ENCODE data around the gene RBMS3. TPM values are rescaled to one million over a fixed set of nuclear protein-coding genes. Genes with fewer than 3 reads are reported as not detected.

The RBMS3 gene
- total and polyA plus RNA-seq, 5 donors from 2014 or later, result 5.2 to 18.8 (median 8.5) TPM

DNA sequence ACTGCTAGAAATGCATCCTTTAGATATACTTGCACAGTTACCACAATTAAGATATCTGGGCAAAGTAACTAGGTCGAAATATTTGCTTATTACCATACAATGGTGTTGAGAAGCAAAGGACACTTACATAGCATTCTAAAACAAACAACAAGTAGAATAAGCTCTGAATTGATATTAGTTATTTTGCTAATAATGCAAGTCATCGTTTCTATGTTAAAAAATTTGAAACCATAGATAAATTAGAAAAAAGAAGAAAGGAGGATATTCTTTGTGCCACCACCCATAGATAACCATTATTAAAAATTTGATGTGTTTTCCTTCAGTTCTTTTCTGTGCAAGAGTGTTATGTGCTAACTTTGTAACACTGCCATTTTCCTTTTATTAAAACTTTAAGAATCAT is 435.3 kb downstream of the RBMS3 start:
- H3K4me1 ChIP-seq (ENCODE audit: control insufficient read depth, insufficient read depth, low read length, poor library complexity, severe bottlenecking), result no peaks in the 10 kb centered on the region
- H3K27me3 ChIP-seq (ENCODE audit: control insufficient read depth, insufficient read depth, low read length), result no peaks in the 10 kb centered on the region
- no peak overlapping the region for H3K27ac ChIP-seq (ENCODE audit: insufficient read depth, low read length, poor library complexity, severe bottlenecking)
- H3K36me3 ChIP-seq (ENCODE audit: control insufficient read depth, insufficient read depth, low read length), result no peaks in the 10 kb centered on the region
- peaks cover 0 to 2% (median 0%) of the 10 kb centered on the region in 7 donors for H3K9me3 Mint-ChIP-seq
- ATAC-seq (ENCODE audit: low read depth in 2 of 2) (no peak), DNase-seq (no peak)
- no peaks in the 10 kb centered on the region for H3K9me3 ChIP-seq (ENCODE audit: control insufficient read depth in 2 of 2, low read length in 2 of 2)
- H3K4me3 Mint-ChIP-seq, result no peak overlapping the region
- H3K27me3 Mint-ChIP-seq, result no peaks in the 10 kb centered on the region
- no peak overlapping the region for H3K4me3 ChIP-seq (ENCODE audit: low read depth, low read length)
- peaks cover 5% of the 10 kb centered on the region for H3K36me3 Mint-ChIP-seq
- H3K27ac Mint-ChIP-seq, result no peak overlapping the region
- H3K4me1 Mint-ChIP-seq, result no peaks in the 10 kb centered on the region

DNA sequence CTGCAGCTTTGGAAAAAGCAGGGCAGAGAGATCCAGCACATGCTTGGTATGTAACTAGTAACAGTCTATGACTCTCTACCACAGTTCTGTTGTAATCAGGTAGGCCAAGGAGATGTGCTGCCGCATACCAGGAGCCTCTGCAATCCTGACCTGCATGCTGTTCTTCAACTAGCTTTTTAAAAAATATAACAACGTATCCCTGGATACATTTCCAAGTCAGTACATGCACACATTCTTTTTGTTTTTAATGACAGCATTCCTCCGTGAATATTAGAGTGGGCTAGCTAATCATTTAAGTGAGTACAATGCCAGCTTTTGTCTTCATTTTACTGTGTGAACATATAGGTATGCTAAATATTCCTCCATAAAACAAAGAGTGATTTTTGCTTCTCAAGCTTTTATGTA is 437.8 kb downstream of the RBMS3 start:
- Mint-ChIP-seq H3K4me3 (no peak overlapping the region), H3K4me1 (no peaks in the 10 kb centered on the region), H3K27me3 (no peaks in the 10 kb centered on the region), H3K36me3 (peaks cover 5% of the 10 kb centered on the region), H3K9me3 (peaks cover 0 to 2% (median 0%) of the 10 kb centered on the region in 7 donors), H3K27ac (no peak overlapping the region)
- Histone ChIP-seq H3K4me3 (ENCODE audit: low read depth, low read length) (no peak overlapping the region), H3K36me3 (ENCODE audit: control insufficient read depth, insufficient read depth, low read length) (no peaks in the 10 kb centered on the region), H3K4me1 (ENCODE audit: control insufficient read depth, insufficient read depth, low read length, poor library complexity, severe bottlenecking) (no peaks in the 10 kb centered on the region), H3K27me3 (ENCODE audit: control insufficient read depth, insufficient read depth, low read length) (no peaks in the 10 kb centered on the region), H3K27ac (ENCODE audit: insufficient read depth, low read length, poor library complexity, severe bottlenecking) (no peak overlapping the region), H3K9me3 (ENCODE audit: control insufficient read depth in 2 of 2, low read length in 2 of 2) (no peaks in the 10 kb centered on the region)
- DNase-seq (no peak), ATAC-seq (ENCODE audit: low read depth in 2 of 2) (no peak)

DNA sequence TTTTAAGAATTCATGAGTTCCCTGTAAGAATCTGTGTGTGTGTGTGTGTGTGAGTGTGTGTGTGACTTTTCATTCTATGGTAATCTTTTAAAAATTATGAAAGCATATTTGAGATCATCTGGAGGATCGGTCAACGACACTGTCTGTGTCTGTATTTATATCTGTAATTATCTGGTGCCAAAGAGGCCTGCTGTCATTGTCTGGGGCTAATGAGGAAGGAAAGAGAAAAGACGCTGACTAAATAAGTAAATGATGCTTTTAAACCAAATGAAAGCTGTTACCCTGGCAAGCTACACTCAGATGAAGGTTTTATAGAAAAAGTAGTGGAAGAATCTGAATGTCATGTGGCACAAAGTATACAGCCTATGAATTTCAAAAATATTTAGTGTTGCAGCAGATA is 439.8 kb downstream of the RBMS3 start:
- Mint-ChIP-seq H3K4me1 (no peaks in the 10 kb centered on the region), H3K9me3 (peaks cover 0 to 5% (median 1%) of the 10 kb centered on the region in 7 donors), H3K27me3 (no peaks in the 10 kb centered on the region), H3K4me3 (no peak overlapping the region), H3K36me3 (peaks cover 5% of the 10 kb centered on the region), H3K27ac (no peak overlapping the region)
- Histone ChIP-seq H3K27me3 (ENCODE audit: control insufficient read depth, insufficient read depth, low read length) (no peaks in the 10 kb centered on the region), H3K27ac (ENCODE audit: insufficient read depth, low read length, poor library complexity, severe bottlenecking) (no peak overlapping the region), H3K4me1 (ENCODE audit: control insufficient read depth, insufficient read depth, low read length, poor library complexity, severe bottlenecking) (no peaks in the 10 kb centered on the region), H3K9me3 (ENCODE audit: control insufficient read depth in 2 of 2, low read length in 2 of 2) (no peaks in the 10 kb centered on the region), H3K4me3 (ENCODE audit: low read depth, low read length) (no peak overlapping the region), H3K36me3 (ENCODE audit: control insufficient read depth, insufficient read depth, low read length) (no peaks in the 10 kb centered on the region)
- DNase-seq (no peak), ATAC-seq (ENCODE audit: low read depth in 2 of 2) (no peak)

DNA sequence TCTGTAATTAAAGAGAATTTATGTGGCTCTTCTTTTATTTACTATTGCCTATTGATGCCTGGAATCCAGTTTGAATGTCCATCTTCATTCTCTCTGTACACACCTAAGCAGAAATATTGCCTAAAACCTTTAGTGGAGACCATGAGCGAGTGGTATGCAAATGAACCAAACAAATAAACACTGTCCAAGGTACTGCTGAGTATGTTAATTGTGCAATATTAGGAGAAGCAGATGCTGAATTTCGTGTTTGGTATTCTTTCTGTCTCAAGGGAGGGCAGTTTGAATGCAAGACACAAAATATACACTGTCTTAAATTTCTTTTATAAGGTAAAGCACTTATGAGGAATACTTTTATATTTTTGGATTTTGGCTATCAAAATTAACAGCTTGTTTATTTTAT is 440.9 kb downstream of the RBMS3 start:
- Mint-ChIP-seq H3K4me1 (no peaks in the 10 kb centered on the region), H3K4me3 (no peak overlapping the region), H3K9me3 (peaks cover 0 to 6% (median 2%) of the 10 kb centered on the region in 7 donors), H3K27me3 (no peaks in the 10 kb centered on the region), H3K27ac (no peak overlapping the region), H3K36me3 (peaks cover 5% of the 10 kb centered on the region)
- ATAC-seq (ENCODE audit: low read depth in 2 of 2), result no peak
- DNase-seq, result no peak
- no peaks in the 10 kb centered on the region for H3K27me3 ChIP-seq (ENCODE audit: control insufficient read depth, insufficient read depth, low read length)
- no peak overlapping the region for H3K27ac ChIP-seq (ENCODE audit: insufficient read depth, low read length, poor library complexity, severe bottlenecking)
- H3K36me3 ChIP-seq (ENCODE audit: control insufficient read depth, insufficient read depth, low read length), result no peaks in the 10 kb centered on the region
- H3K4me3 ChIP-seq (ENCODE audit: low read depth, low read length), result no peak overlapping the region
- no peaks in the 10 kb centered on the region for H3K4me1 ChIP-seq (ENCODE audit: control insufficient read depth, insufficient read depth, low read length, poor library complexity, severe bottlenecking)
- no peaks in the 10 kb centered on the region for H3K9me3 ChIP-seq (ENCODE audit: control insufficient read depth in 2 of 2, low read length in 2 of 2)

DNA sequence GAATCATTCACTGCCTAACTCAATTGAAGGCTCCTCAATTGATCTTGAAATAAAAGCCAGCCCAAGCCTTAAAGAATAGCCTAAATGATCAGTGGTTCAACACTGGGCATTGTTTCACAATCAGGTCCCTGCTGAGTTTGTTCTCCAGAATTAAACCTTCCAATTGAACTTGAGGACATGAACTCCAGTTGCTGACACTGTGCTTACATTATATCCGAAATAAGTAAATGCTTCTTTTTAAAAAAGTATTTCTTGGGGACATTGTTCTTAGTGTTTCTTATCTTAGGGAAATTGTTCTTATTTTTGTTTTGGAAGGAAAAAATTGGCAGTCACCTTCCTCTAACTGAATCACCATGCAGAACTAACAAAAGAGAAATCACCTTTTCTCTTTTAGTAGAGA is 450.2 kb downstream of the RBMS3 start:
- H3K27me3 Mint-ChIP-seq, result no peaks in the 10 kb centered on the region
- DNase-seq, result no peak
- Histone ChIP-seq H3K4me3 (ENCODE audit: low read depth, low read length) (no peak overlapping the region), H3K9me3 (ENCODE audit: control insufficient read depth in 2 of 2, low read length in 2 of 2) (no peaks in the 10 kb centered on the region), H3K27me3 (ENCODE audit: control insufficient read depth, insufficient read depth, low read length) (no peaks in the 10 kb centered on the region), H3K27ac (ENCODE audit: insufficient read depth, low read length, poor library complexity, severe bottlenecking) (no peak overlapping the region), H3K4me1 (ENCODE audit: control insufficient read depth, insufficient read depth, low read length, poor library complexity, severe bottlenecking) (no peaks in the 10 kb centered on the region), H3K36me3 (ENCODE audit: control insufficient read depth, insufficient read depth, low read length) (no peaks in the 10 kb centered on the region)
- H3K36me3 Mint-ChIP-seq, result no peaks in the 10 kb centered on the region
- no peaks in the 10 kb centered on the region for H3K4me1 Mint-ChIP-seq
- no peak for ATAC-seq (ENCODE audit: low read depth in 2 of 2)
- no peak overlapping the region for H3K27ac Mint-ChIP-seq
- H3K9me3 Mint-ChIP-seq, result peaks cover 0 to 4% (median 0%) of the 10 kb centered on the region in 7 donors
- no peak overlapping the region for H3K4me3 Mint-ChIP-seq

DNA sequence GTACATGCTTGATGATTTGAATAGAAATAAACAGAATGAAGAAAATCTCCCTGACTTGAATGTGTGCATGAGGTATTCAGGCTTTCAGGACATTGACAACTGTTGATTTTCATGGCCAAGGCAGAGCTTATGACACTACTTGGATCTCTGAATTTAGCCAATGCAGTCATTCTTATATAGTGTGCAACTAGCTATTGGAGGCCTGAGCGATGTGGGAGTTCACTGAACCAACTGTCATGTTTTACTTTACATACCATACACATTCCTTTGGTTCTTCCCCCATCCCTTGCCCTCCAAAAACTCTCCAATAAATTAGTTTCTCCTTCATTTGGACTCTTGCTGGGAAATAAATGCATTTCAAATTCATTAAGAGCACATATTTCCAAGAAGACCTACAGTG is 460.4 kb downstream of the RBMS3 start:
- no peaks in the 10 kb centered on the region for H3K36me3 ChIP-seq (ENCODE audit: control insufficient read depth, insufficient read depth, low read length)
- peaks cover 0 to 3% (median 0%) of the 10 kb centered on the region in 7 donors for H3K9me3 Mint-ChIP-seq
- DNase-seq (no peak), ATAC-seq (ENCODE audit: low read depth in 2 of 2) (no peak)
- no peaks in the 10 kb centered on the region for H3K4me1 Mint-ChIP-seq
- peaks cover 16% of the 10 kb centered on the region for H3K36me3 Mint-ChIP-seq
- H3K4me3 ChIP-seq (ENCODE audit: low read depth, low read length), result no peak overlapping the region
- H3K9me3 ChIP-seq (ENCODE audit: control insufficient read depth in 2 of 2, low read length in 2 of 2), result no peaks in the 10 kb centered on the region
- H3K27me3 ChIP-seq (ENCODE audit: control insufficient read depth, insufficient read depth, low read length), result no peaks in the 10 kb centered on the region
- no peak overlapping the region for H3K27ac ChIP-seq (ENCODE audit: insufficient read depth, low read length, poor library complexity, severe bottlenecking)
- H3K27me3 Mint-ChIP-seq, result no peaks in the 10 kb centered on the region
- no peak overlapping the region for H3K27ac Mint-ChIP-seq
- no peaks in the 10 kb centered on the region for H3K4me1 ChIP-seq (ENCODE audit: control insufficient read depth, insufficient read depth, low read length, poor library complexity, severe bottlenecking)
- H3K4me3 Mint-ChIP-seq, result no peak overlapping the region

DNA sequence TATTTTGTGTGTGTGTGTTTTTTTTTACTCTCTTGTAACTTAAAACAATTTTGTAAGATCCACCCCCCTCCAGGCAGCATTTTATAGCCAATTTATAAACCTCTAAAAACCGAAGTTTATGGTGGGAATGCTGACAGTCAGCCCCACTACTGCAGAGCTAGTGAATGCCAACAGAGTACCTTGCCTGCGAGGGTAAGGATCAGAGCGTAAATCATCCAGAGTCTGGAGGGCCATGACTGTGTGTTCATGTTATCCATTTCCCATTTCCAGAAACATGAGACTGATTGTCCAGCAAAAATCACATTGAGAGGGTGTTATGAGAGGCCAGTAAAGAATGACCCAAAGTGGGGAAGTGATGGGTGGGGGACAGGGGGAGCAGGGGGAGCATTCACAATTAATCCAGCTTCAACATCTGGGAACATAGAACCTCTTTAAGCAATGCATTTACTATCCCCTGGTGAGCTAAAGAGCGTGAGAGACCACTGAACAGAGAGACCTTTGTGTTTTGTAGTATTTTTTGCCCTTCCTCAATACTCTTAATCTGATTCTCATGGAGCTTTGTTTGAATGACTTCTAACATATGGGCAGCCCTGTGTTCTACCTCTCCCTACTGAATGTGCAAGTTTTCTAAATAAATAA is 464.5 kb downstream of the RBMS3 start:
- Histone ChIP-seq H3K9me3 (ENCODE audit: control insufficient read depth in 2 of 2, low read length in 2 of 2) (no peaks in the 10 kb centered on the region), H3K4me3 (ENCODE audit: low read depth, low read length) (no peak overlapping the region)

DNA sequence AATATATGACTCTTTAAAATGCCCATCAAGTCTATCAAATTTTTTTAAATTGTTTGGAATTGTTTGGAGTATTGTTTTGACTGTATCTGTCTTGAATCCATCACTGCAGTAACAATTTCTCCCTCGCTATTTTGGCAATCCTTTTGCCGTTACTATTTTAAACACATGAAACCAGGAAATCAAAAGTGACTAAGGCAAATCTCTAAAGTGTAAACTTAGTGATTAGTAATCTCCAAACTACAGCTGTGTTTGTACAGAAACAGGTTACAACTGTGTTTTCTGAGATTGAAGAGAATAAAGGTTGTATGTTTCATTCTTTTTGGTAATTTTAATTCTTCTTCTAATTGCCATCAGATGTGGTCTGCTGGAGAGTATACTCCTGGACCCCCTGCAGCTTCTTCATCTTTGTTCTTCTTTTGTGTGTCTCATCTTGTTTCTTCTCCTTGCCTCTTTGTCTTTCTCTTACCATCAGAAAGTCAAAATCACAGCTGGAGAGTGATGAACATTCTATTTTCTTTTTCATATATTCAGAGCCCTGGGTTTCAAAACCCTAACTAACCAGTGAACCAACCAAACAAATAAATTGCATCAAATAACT is 465.4 kb downstream of the RBMS3 start:
- ATAC-seq (ENCODE audit: low read depth in 2 of 2) (no peak), DNase-seq (no peak)
- Histone ChIP-seq H3K9me3 (ENCODE audit: control insufficient read depth in 2 of 2, low read length in 2 of 2) (no peaks in the 10 kb centered on the region), H3K27me3 (ENCODE audit: control insufficient read depth, insufficient read depth, low read length) (no peaks in the 10 kb centered on the region), H3K36me3 (ENCODE audit: control insufficient read depth, insufficient read depth, low read length) (no peaks in the 10 kb centered on the region), H3K27ac (ENCODE audit: insufficient read depth, low read length, poor library complexity, severe bottlenecking) (no peak overlapping the region), H3K4me3 (ENCODE audit: low read depth, low read length) (no peak overlapping the region), H3K4me1 (ENCODE audit: control insufficient read depth, insufficient read depth, low read length, poor library complexity, severe bottlenecking) (no peaks in the 10 kb centered on the region)
- no peaks in the 10 kb centered on the region for H3K4me1 Mint-ChIP-seq
- H3K27me3 Mint-ChIP-seq, result no peaks in the 10 kb centered on the region
- no peak overlapping the region for H3K4me3 Mint-ChIP-seq
- H3K9me3 Mint-ChIP-seq, result peaks cover 0 to 3% (median 0%) of the 10 kb centered on the region in 7 donors
- H3K27ac Mint-ChIP-seq, result no peak overlapping the region
- peaks cover under 1% of the 10 kb centered on the region for H3K36me3 Mint-ChIP-seq

More for the DNA sequence above, 464.5 kb downstream of the RBMS3 start:
- Histone ChIP-seq H3K27me3 (ENCODE audit: control insufficient read depth, insufficient read depth, low read length) (no peaks in the 10 kb centered on the region), H3K27ac (ENCODE audit: insufficient read depth, low read length, poor library complexity, severe bottlenecking) (no peak overlapping the region), H3K36me3 (ENCODE audit: control insufficient read depth, insufficient read depth, low read length) (no peaks in the 10 kb centered on the region), H3K4me1 (ENCODE audit: control insufficient read depth, insufficient read depth, low read length, poor library complexity, severe bottlenecking) (no peaks in the 10 kb centered on the region)
- Mint-ChIP-seq H3K4me3 (no peak overlapping the region), H3K36me3 (peaks cover 7% of the 10 kb centered on the region), H3K27me3 (no peaks in the 10 kb centered on the region), H3K27ac (no peak overlapping the region), H3K9me3 (peaks cover 0 to 3% (median 0%) of the 10 kb centered on the region in 7 donors), H3K4me1 (no peaks in the 10 kb centered on the region)
- ATAC-seq (ENCODE audit: low read depth in 2 of 2) (no peak), DNase-seq (no peak)

All from CD4-positive, CD25-positive, alpha-beta regulatory T cell (primary cell).